ENCODE data around the gene GSDME. TPM values are rescaled to one million over a fixed set of nuclear protein-coding genes. Genes with fewer than 3 reads are reported as not detected.

The GSDME gene
- polyA plus RNA-seq, 1 of the 3 experiments (the other 2 are of a cell fraction) = 109 TPM

GRCh38 chr7:24763303-24763901, 6.1 kb upstream of the GSDME start:
- no peaks in the 10 kb centered on the region for H3F3A ChIP-seq (replicated peaks; ENCODE audit: insufficient read depth)
- H3K4me2 ChIP-seq = no peak overlapping the region
- 87% methylated on average over 5 of the region's 5 CpGs for WGBS (ENCODE audit: low lambda C conversion rate)
- H4K20me1 ChIP-seq (ENCODE audit: insufficient read depth) = no peaks in the 10 kb centered on the region
- no peak for DNase-seq
- H3K36me3 ChIP-seq (replicated peaks in 1 of 2; ENCODE audit: control insufficient read depth in 1 of 2, insufficient read depth in 2 of 2, low read length in 1 of 2) = no peaks in the 10 kb centered on the region
- H3K4me3 ChIP-seq (ENCODE audit: low read depth in 2 of 2, low read length in 1 of 2) = no peak overlapping the region
- H2AFZ ChIP-seq (ENCODE audit: low read depth) = no peak overlapping the region
- no peaks in the 10 kb centered on the region for H3K27me3 ChIP-seq (ENCODE audit: insufficient read depth)
- ChIA-PET CTCF (interaction anchor here (0.8 to 1.9 kb wide), 5 partner anchors 11 to 336 kb away, joined by 3 to 6 read pairs (median 3); no protein-coding TSS in a partner anchor), POLR2A (no interaction called here)
- H3K9me2 ChIP-seq = no peaks in the 10 kb centered on the region
- H3K9me3 ChIP-seq = no peaks in the 10 kb centered on the region
- H3K27ac ChIP-seq (ENCODE audit: low read depth in 2 of 2, low read length in 1 of 2) = no peak overlapping the region
- no peaks in the 10 kb centered on the region for H3K79me2 ChIP-seq (ENCODE audit: insufficient read depth)
- no peak for TF ChIP-seq RXRA (IDR thresholded peaks at IDR 0.05; ENCODE audit: borderline replicate concordance, low read depth)
- TF ChIP-seq YY1 (IDR thresholded peaks at IDR 0.05; ENCODE audit: low read depth) = no peak
- TF ChIP-seq MEF2A (IDR thresholded peaks at IDR 0.05; ENCODE audit: borderline replicate concordance, low read depth) = no peak
- no peak for TF ChIP-seq EZH2phosphoT487 (IDR thresholded peaks at IDR 0.05; ENCODE audit: borderline replicate concordance, low read depth)
- no peak for TF ChIP-seq MXI1 (IDR thresholded peaks at IDR 0.05; ENCODE audit: low read depth, low read length)
- H3K9ac ChIP-seq = no peak overlapping the region
- peaks cover 0 to 14% of the 10 kb centered on the region in 2 experiments; a peak in 2 of 4 replicates for H3K4me1 ChIP-seq (ENCODE audit: control insufficient read depth in 1 of 2, insufficient read depth in 2 of 2, low read depth in 1 of 2, low read length in 1 of 2)

DNA sequence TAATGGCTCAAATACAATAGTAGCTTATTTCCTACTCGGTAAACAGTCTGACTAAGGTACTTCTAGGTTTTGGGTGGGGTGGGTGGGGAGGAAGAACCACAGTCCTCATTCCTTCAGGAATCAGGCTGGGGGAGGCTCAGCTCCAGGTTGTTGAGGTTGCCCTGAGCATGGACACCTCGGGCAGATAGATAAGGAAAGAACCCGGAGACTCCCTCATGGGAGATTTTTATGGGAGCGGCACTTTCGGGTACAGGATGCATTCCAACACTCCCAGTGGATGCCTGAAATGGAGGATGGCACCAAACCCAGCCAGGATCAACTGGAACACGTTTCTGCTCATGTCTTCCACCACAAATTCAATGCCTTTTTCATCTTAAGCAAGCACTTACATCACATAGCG, 5.5 kb upstream of the GSDME start:
- WGBS (ENCODE audit: low lambda C conversion rate) = 85% methylated on average over 7 of the region's 7 CpGs
- H3K36me3 ChIP-seq (replicated peaks in 1 of 2; ENCODE audit: control insufficient read depth in 1 of 2, insufficient read depth in 2 of 2, low read length in 1 of 2) = no peaks in the 10 kb centered on the region
- ChIA-PET CTCF (interaction anchor here (0.8 to 1.9 kb wide), 3 partner anchors 10 to 307 kb away, joined by 3 to 6 read pairs (median 3); no protein-coding TSS in a partner anchor), POLR2A (no interaction called here)
- peaks cover 0 to 14% of the 10 kb centered on the region in 2 experiments; a peak in 2 of 4 replicates for H3K4me1 ChIP-seq (ENCODE audit: control insufficient read depth in 1 of 2, insufficient read depth in 2 of 2, low read depth in 1 of 2, low read length in 1 of 2)
- no peak overlapping the region for H3K4me3 ChIP-seq (ENCODE audit: low read depth in 2 of 2, low read length in 1 of 2)
- H4K20me1 ChIP-seq (ENCODE audit: insufficient read depth) = no peaks in the 10 kb centered on the region
- no peak overlapping the region for H3K27ac ChIP-seq (ENCODE audit: low read depth in 2 of 2, low read length in 1 of 2)
- DNase-seq = no peak
- H3K9ac ChIP-seq = no peak overlapping the region
- no peaks in the 10 kb centered on the region for H3F3A ChIP-seq (replicated peaks; ENCODE audit: insufficient read depth)
- no peak overlapping the region for H2AFZ ChIP-seq (ENCODE audit: low read depth)
- H3K9me2 ChIP-seq = no peaks in the 10 kb centered on the region
- no peaks in the 10 kb centered on the region for H3K9me3 ChIP-seq
- no peak overlapping the region for H3K4me2 ChIP-seq
- no peaks in the 10 kb centered on the region for H3K79me2 ChIP-seq (ENCODE audit: insufficient read depth)
- no peaks in the 10 kb centered on the region for H3K27me3 ChIP-seq (ENCODE audit: insufficient read depth)
- TF ChIP-seq MXI1 (IDR thresholded peaks at IDR 0.05; ENCODE audit: low read depth, low read length) = no peak
- no peak for TF ChIP-seq FOSL2 (IDR thresholded peaks at IDR 0.05; ENCODE audit: borderline replicate concordance, low read depth)
- TF ChIP-seq, protein P1, sequence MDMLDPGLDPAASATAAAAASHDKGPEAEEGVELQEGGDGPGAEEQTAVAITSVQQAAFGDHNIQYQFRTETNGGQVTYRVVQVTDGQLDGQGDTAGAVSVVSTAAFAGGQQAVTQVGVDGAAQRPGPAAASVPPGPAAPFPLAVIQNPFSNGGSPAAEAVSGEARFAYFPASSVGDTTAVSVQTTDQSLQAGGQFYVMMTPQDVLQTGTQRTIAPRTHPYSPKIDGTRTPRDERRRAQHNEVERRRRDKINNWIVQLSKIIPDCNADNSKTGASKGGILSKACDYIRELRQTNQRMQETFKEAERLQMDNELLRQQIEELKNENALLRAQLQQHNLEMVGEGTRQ (IDR thresholded peaks at IDR 0.05; ENCODE audit: borderline replicate concordance, low read depth, low read length) = no peak
- TF ChIP-seq MEF2A (IDR thresholded peaks at IDR 0.05; ENCODE audit: borderline replicate concordance, low read depth) = no peak
- no peak for TF ChIP-seq IRF3 (IDR thresholded peaks at IDR 0.05; ENCODE audit: low read depth, low read length)
- TF ChIP-seq GATA2 (CRISPR knock-in tag; IDR thresholded peaks at IDR 0.05) = no peak
- no peak for TF ChIP-seq RCOR1 (IDR thresholded peaks at IDR 0.05; ENCODE audit: low read length)
- TF ChIP-seq TCF12 (IDR thresholded peaks at IDR 0.05) = no peak
- TF ChIP-seq MAX (IDR thresholded peaks at IDR 0.05; ENCODE audit: low read depth) = no peak
- TF ChIP-seq, protein P2, sequence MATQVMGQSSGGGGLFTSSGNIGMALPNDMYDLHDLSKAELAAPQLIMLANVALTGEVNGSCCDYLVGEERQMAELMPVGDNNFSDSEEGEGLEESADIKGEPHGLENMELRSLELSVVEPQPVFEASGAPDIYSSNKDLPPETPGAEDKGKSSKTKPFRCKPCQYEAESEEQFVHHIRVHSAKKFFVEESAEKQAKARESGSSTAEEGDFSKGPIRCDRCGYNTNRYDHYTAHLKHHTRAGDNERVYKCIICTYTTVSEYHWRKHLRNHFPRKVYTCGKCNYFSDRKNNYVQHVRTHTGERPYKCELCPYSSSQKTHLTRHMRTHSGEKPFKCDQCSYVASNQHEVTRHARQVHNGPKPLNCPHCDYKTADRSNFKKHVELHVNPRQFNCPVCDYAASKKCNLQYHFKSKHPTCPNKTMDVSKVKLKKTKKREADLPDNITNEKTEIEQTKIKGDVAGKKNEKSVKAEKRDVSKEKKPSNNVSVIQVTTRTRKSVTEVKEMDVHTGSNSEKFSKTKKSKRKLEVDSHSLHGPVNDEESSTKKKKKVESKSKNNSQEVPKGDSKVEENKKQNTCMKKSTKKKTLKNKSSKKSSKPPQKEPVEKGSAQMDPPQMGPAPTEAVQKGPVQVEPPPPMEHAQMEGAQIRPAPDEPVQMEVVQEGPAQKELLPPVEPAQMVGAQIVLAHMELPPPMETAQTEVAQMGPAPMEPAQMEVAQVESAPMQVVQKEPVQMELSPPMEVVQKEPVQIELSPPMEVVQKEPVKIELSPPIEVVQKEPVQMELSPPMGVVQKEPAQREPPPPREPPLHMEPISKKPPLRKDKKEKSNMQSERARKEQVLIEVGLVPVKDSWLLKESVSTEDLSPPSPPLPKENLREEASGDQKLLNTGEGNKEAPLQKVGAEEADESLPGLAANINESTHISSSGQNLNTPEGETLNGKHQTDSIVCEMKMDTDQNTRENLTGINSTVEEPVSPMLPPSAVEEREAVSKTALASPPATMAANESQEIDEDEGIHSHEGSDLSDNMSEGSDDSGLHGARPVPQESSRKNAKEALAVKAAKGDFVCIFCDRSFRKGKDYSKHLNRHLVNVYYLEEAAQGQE (IDR thresholded peaks at IDR 0.05; ENCODE audit: low read depth, low read length) = no peak
- TF ChIP-seq EP300 (IDR thresholded peaks at IDR 0.05; ENCODE audit: borderline replicate concordance in 1 of 2, low read depth in 1 of 2, low read length in 1 of 2) = no peak
- no peak for TF ChIP-seq CTCF (IDR thresholded peaks at IDR 0.05)
- TF ChIP-seq PBX3 (IDR thresholded peaks at IDR 0.05) = no peak
- TF ChIP-seq RAD21 (IDR thresholded peaks at IDR 0.05; ENCODE audit: low read length) = no peak
- no peak for TF ChIP-seq EZH2phosphoT487 (IDR thresholded peaks at IDR 0.05; ENCODE audit: borderline replicate concordance, low read depth)
- no peak for TF ChIP-seq YY1 (IDR thresholded peaks at IDR 0.05; ENCODE audit: low read depth)
